DMS53 treated with DMSO at 0.1 percent for 48 hours (cell line): ENCODE results near the gene CNTRL.
A peak's percentile ranks its signal among the peaks of the same experiment; 100 is the strongest.

Source experiments
- DNase-seq: peaks from one replicate; lab custom pipeline; 2025; ENCODE audit not compliant: unreplicated experiment; lab: John Stamatoyannopoulos, UW

Gene CNTRL

GRCh38 chr9:121199921-121200320 lies 125.2 kb downstream of the CNTRL start:
- no peak for DNase-seq

GRCh38 chr9:121200356-121200755 lies 125.6 kb downstream of the CNTRL start:
- no peak for DNase-seq

DNA sequence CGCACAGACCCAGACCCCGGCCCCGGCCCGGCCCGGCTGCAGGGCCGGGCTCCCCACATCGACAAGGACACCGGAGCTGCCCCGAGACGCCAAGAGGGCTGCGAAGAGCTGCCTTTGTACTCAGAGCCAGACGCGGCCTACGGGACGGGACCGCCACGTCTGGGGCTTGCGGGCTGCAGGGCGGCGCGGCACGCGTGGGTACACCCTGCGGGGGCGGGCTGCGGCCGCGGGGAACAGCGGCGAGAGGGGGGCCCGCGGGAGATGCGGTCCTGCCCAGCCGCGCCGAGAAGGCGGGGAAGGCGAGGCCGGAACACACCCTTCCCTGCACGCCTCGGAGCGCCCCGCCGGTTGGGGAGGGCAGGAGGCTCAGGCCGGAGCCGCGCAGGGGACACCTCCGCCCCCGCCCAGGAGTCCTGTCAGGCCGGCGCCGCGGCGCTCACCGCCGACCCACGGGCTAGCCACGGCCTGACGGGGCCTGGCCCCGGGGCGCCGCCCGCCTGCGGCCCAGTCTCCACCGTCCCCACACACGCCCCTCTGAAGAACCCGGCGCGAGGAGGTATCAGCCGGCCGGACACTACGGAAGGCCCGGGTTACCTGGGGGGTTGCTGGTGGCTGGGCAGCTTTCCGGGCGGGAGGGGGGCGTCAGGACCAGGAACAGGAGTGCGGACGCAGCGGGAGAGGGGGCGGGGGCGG lies 126.4 kb downstream of the CNTRL start:
- no peak for DNase-seq

DNA sequence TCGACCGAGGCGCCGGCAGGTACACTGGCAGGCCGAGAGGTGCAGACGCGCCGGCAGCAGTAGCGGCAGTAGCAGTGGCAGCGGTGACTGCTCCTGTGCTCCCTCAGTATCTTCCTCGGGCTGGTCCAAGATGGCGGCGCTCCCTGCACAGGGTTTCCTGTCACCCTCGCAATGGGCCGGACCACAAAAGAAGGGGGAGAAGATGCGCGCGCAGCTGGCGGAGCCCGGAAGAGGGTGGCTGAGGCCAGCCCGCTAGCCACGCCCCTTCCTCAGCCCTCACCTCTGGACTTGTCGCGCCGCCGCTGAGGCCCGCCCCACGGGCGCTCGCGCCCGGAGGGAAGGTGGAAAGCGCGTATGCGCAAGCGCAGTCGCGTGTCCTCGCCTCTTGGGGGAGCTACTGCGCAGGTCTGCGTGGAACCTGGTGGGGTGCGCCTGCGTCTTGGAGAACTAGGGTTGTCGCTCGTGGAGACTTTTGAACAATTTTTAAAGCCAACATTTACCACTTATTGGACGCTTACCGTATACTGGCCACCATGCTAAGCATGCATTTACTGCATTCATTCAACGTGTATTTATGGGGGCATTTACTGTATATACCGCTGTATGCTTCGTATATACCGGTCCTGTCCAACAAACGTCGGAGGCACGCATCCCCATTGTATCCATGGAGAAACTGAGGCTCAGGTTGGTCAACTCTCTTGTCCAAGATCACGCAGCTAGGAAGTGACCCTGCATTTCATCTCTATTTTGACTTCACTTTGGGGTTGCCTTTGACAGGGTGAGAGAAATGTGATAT lies 127.2 kb downstream of the CNTRL start, which contains the start of gene RAB14:
TSS of gene RAB14 (minus strand) at position 132 of the 796 bp plus-strand sequence. CDS start 8,457 bp downstream, outside the sequence.
- DNase-seq, result peak; percentile 97

DNA sequence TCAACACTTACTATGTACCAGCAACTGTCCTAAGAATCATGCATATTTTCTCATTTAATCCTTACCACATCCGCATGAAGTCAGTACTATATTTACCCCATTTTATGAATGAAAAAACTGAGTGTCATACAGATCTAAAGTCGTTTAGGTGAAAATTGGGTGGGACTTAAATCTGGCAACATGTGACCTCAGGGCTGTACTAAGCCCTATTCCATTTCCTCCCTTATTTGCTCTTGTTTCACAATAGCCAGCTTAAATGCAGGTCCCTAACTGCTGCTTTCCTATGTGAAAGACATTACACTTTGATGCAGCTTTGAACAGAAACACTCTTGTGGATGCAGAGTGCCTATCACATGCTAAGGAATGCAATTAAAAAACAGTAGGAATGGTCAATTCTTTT lies 129.4 kb downstream of the CNTRL start:
- no peak for DNase-seq

DNA sequence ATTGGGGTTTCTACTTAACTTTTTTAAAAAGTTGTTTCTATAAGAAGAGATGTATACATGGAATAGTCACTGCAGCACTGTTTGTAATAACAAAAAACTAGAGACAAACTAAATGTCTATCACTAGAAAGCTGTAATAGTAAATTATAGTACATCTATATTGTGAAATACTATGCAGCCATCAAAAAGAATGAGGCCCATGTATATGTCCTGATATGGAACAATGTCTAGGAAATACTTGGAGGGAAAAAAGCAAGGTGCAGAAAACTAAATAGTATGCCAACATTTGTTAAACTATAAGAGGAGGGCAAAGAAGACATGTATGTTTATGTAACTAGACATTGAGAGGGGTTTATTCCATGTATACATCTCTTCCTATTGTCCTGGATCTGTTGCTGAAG lies 129.9 kb downstream of the CNTRL start:
- DNase-seq, result no peak

DNA sequence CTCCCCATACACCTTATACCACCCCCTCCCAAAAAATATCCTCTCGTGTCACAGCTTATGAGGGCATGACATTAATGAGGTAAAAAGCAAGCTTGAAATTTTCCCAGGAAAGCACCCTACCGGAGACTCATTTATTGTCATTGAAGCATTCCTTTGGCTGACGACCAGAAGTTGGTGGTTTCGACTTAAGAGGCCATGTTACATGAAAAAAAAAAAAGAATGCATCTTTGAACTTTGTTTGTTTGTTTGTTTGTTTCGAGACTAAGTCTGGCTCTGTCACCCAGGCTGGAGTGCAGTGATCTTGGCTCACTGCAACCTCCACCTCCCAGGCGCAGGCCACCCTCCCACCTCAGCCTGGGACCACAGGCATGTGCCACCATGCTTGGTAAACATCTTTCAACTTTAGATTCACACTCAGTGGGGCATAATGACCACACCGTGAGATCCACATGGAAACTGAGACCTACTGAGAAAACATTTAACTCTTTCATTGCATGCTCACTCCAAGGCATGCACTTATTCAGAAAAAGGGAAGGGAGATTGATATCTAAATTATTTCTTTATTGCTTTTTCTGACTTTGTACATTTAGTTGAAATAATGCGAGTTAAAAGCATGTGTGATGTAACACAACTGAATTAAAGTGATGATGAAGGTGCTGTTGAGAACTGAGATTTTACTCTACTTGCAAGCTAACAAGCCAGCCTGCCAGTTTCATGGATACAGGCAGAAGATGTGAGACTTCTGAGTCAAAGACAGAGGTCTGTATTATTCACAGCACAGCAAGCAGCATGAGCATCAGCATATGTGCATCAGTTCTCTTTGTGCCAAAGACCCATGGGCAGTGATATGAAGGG lies 132.0 kb downstream of the CNTRL start:
- DNase-seq, result no peak

- DNase-seq, result no peak
Observed at GRCh38 chr9:121207371-121207940, 132.7 kb downstream of the CNTRL start.

DNA sequence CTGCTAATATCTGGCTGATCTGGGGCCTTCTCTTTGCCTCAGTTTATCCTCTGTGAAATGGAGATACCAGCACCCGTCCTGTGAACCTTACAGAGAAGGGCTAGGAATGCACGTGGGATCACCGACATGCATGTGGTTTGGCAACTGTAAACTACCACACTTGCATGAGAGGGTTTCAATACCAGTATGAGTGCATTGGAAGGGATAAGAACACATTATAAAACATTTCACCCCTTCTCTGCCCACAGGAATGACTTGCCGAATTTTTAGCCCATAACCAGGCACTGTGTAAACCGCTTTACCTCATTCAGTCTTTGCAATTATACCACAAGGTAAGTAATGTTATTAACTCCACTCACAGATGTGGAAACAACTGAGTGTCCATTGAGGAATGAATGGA lies 135.8 kb downstream of the CNTRL start:
- DNase-seq, result no peak

DNA sequence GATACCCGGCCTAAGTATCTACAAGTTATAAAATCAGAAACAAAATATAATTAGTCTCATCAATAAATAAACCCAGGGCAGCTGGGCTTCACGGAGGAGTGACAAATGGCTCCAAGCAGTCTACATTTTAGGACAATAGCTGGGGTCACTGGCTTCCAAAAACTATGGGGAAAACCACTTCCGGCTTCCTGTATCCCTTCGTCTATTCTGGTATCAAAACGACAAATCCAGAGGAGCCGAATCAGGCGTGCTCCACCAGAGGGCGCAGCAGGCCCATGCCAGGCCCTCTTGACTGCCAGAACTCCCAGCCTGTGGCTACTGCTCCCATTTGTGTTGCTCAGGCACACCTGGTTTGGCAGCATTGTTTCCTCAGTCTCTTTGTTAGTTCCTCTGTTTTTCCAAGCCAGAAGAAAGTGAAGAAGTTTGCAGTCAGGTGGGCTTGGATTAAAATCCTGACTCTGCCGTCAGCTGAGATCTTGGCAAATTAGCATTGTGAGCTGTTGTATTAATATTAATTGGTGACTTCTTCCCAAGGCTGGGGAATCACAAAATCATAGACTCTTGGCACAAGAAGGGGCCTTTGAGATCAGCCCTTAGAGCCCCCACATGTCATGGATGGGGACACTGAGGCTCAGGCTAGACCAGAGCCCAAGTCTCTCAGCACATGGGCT lies 138.5 kb downstream of the CNTRL start:
- peak; percentile 88 for DNase-seq

DNA sequence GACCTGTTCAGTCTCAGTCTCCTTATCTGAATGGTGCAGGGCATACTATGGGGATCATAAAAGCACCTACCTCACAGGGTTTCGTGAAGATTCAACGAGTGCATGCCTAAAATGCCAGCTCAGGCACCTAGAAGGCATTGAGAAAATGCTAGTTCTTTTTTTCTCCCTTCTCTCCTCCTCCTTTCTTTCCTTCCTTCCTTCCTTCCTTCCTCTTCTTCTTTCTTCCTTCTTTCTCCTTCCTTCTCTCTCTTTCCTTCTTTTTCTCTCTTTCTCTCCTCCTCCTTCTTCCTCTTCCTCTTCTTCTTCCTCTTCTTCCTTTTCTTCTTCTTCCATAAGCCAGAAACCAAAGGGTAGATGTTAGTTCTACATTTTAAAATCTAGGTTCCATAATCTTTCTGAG lies 139.2 kb downstream of the CNTRL start:
- DNase-seq, result no peak

DNA sequence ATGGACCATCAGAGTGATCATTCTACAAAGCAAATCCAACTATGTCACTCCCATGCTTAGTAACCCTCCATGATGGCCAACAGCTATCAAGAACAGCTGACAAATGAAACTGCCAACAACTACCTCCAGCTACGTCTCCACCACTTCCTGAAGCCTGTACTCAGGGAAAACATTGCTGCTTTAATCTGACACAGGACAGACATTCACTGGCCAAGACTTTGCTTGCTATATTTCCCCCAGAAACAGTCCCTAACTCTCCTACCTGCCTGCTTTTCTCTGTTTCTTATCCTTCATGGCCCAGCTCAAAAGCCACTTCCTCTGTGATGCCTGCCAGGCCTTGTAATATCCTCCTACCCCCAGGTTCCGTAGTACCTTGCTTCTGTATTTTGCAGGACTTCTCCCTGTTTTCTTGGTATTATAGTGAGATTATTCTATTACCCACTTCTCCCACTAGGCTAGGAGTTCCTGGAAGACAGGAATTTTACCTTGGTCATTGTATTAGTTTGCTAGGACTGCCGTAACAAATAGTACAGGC lies 141.6 kb downstream of the CNTRL start:
- no peak for DNase-seq

GRCh38 chr9:121217609-121218292 lies 143.0 kb downstream of the CNTRL start:
- no peak for DNase-seq

GRCh38 chr9:121218357-121219027 lies 143.7 kb downstream of the CNTRL start:
- no peak for DNase-seq

GRCh38 chr9:121219530-121219929 lies 144.8 kb downstream of the CNTRL start:
- no peak for DNase-seq

DNA sequence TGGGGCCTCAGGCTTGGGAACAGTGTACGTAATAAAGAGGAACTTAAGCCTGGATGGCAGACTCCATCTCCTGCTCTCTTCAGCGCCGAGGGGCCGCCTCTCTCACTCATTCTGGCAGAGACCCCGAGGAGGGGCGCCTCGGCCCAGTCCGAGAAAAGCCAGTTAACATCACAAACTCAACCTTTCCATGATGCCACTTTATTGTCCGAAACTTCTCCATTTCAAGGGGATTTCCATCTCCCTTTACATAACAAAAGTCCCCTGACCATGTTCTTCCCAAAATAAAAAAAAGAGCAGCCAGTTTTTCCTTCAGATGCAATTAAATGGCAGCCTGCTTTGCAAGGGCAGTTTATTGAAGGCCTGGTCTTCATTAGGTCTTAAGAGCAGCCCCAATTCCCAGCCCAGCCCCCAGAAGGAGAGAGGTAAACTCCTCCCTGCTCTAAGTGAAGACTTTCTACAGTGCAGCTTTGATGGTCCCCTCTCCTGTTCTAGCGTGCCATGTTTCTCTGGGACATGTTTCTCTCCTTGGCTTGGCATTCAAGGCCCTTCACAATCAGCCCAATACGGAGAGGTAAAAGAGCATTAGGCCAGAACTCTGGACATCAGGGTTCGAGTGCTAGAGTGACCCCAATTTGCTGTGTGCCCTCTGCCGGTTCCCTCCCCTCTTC lies 146.4 kb downstream of the CNTRL start:
- no peak for DNase-seq

DNA sequence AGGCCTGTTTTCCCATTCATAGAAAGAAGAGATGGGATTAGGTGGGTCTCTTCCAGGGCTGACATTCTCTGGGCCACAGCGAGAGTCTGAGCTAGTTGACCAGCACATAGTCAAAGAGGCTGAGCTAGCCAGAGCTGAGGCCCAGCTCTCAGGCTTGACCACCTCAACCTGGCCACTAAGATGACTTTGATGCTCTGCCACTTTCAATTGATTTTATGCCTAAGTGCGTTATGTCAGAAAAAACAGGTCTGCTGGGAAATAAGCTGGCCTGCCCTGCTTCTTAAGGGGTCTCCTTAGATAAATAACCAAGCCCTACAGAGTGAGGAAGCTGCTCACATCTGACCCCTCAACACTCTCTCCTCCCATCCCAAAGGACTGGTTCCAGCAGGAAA lies 146.9 kb downstream of the CNTRL start:
- no peak for DNase-seq

DNA sequence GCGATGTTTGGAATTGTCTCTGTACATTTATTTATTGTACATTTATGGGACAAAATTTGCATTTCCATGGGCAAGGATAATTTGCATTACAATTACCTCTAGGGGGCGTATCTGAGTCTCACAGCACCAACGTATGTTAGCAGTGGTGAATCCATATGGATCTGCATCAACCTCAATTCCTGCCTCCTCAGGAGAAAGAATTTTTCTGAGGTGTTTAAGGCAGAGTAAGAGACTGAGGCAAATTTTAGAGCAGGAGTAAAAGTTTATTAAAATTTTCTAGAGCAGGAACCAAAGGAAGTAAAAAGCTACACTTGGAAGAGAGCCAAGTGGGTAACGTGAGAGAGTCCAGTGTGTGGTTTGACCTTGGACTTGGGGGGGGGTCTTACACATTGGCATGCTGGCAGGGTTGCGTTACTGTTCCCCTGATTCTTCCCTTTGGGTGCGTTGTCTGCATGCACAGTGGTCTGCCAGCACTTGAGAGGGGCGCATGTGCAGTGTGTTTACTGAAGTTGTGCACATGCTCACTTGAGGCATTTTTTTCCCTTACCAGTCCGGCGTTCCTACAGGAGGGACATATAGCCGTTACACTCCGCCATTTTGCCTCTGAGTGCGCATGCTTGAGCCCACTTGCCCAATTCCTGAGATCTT lies 147.9 kb downstream of the CNTRL start:
- DNase-seq, result peak; percentile 50
